HG03575 (cell line): ENCODE results near the gene DNASE1L1.
"Not testable (repeated sequence)": the region's sequence is repeated elsewhere in the genome, so short reads cannot be mapped to it uniquely, and the experiment has no call there.

ENCODE experiments used
- ATAC-seq: cut with Tn5 transposase; IDR thresholded peaks from one replicate; pipeline ENCODE4 v1.9.1; 2021; ENCODE audit not compliant: unreplicated experiment, insufficient number of reproducible peaks, low FRiP score; ENCODE audit errors: extremely low read depth

DNASE1L1 gene

DNA sequence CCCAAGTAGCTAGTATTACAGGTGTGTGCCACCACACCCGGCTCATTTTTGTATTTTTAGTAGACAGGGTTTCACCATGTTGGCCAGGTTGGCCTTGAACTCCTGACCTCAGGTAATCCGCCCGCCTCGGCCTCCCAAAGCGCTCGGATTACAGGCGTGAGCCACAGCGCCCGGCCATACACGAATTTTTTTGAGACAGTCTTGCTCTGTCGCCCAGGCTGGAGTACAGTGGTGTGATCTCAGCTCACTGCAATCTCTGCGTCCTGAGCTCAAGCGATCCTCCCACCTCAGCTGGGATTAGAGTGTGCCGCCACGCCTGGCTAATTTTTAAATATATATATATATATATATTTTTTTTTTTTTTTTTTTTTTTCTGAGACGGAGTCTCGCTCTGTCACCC, 12.7 kb downstream of the DNASE1L1 start:
- ATAC-seq: not testable (repeated sequence)

DNA sequence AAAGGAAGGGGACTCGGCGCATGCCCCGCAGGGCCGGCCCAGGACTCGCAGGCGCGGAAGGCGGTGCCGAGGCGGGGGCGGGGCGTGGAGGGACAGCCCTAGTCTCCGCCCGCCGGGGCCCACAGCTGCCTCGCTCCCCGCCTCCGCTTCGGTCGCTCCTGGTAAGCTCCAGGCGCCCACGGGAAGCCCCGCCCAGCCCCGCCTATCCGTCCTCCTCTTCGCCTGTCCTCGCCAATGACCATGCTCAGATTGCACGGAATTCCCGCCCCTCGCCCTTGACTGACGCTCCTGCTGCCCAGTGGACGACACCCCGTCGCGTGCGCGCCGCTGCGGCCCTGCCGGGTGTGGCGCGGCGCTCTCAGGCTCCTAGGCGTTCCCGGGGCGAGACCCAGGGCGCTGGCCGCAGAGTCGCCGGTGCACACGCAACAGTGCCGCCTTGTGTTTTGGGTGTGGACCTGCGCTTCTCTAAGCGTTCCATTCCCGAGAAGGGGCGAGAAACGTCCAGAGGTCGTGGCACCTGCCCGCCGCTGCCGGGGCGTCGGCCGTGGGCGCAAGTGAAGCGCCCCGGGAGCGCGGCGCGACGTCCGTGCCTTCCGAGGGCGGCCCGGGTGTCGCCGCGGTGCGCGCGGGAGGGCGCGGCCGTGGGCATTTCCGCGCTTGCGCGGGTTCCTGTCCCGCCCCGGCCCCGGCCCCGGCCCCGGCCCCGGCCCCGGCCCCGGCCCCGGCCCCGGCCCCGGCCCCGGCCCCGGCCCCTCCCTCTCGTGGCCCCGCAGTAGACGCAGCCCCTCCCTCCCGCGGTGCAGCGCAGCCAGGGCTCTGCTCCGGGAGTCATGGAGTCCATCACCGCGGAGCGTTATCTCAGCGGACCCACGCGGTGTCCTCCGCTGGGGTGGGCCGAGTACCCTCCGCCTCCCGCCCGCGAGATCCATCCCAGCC, 19.0 kb downstream of the DNASE1L1 start:
- not testable (repeated sequence) for ATAC-seq

DNA sequence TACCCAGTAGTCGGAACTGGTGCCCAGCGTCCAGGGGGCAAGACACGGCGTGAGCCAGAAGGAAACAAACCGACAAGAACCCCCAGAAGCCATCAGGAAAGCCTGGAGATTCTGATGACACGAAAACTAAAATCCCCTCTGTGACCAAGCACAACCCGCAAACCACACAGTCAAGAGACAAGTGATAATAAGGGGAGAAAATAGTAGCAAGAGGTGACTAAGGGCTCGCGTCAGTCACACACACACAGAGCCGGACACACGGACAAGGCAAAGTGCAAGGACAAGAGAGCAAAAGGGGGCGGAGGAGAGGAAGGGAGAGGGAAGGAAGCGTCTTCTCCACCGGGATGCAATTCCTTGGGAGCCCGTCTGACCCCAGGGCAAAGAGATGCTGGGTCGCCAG, 20.4 kb downstream of the DNASE1L1 start:
- not testable (repeated sequence) for ATAC-seq

DNA sequence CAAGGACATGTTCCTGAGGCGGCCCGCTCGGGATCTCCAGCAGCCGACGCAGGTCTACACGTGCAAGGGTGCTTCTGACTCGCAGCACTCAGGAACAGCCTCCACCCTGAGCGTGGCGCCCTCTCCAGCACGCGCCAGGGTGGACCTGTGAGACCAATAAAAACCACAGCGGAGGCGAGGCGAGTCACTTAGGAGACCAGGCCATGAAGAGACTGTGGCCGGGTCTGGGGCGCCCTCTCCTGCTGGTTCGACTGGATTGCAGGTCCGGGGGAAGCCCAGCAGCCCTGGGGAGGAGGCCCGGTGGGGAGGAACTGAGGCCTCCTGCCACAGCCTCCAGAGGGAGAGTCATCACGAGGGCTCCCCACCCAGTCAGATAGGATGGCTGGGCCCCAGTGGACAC, 21.0 kb downstream of the DNASE1L1 start:
- not testable (repeated sequence) for ATAC-seq

DNA sequence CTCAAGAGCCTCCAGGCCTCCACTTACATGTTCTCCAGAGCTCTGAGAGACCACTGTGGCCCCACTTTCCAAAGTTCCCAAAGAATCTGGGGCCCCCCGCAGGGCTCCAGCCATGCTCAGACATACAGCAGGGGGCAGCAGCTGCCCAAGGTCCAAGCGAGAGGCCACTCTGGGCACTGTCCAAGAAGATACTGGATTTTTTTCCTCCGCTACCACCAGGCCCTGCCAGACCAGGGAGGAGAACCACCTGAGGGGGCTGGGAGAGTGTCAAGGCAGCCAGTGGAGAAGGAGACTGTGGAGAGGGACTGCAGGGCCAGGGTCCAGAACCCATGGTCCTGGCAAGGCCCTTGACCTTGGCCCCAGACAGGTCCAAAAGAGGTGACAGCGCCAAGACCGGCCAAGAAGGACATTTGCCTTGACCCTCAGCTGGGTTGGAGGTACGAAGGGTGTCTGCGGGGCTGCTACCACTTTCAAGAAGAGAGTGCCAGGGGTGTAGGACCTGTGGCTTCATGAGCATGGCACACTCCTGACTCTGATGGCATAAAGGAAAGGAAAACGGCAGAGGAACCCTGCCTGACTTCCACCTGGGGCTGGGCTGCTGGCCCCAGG, 24.7 kb downstream of the DNASE1L1 start:
- no peak for ATAC-seq

DNA sequence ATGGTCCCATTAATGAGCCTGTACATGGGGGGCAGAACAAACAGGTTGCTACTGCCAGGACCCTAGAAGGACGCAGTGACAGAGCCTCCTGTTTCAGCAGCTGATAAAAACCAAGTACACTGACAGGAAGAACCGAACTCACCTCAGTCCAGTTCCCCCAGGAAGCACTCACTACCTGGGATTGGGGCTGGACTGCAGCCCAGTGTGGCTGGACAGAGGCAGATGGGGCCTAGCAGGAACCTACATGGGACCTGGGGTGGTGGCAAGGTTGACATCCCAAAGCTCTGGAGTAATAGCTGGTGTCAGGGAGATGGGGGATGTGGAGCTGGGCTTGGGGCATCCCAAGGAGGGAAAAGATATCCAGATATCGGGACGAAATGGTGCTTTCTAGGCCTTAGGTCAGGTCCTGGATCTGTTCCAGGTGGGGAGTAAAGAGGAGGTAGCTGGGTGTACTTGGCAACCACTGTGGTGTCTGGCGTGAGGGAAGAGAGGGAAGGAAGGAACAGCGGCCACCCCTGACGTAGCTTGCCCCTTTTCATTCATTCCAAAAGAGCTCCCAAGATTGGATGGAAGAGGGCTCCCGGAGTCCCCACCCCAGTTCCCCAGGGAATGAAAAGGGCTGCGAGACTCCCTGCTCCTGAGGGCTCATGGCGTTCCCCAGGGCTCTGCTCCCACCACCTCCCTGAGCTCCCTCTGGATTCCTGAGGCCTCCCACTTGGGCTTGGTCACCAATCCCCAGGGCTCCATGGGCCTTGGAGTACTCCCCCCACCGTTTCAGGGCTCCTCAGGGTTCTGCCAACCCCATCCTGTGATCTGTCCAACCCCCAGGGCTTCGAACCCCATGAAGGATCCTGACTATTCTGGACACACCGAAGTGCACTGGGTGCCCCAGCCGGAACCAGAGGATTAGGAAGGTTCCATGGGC, 25.4 kb downstream of the DNASE1L1 start:
- ATAC-seq: no peak

DNA sequence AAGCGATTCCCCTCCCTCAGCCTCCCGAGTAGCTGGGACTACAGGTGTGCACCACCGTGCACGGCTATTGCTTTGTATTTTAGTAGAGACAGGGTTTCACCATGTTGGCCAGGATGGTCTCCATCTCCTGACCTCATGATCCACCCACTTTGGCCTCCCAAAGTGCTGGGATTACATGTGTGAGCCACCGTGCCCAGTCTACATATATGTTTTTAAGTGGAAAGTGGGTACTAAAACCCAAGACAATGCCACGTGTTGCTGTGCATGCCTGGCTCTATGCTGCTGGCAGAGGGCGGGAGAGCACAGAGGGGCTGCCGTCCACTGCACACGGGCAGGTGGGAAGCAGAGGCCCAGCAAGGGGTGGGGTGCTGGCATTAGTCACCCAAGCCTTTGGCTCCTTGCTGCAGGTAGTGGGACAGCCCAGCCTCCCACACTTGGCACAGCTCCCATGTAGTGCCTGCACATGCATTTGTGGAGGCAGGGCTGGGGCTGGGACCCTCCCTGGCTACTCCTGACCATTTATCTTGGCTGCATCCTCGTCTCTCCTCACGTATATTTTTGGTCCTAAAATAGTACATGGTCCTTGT, 26.5 kb downstream of the DNASE1L1 start:
- no peak for ATAC-seq

DNA sequence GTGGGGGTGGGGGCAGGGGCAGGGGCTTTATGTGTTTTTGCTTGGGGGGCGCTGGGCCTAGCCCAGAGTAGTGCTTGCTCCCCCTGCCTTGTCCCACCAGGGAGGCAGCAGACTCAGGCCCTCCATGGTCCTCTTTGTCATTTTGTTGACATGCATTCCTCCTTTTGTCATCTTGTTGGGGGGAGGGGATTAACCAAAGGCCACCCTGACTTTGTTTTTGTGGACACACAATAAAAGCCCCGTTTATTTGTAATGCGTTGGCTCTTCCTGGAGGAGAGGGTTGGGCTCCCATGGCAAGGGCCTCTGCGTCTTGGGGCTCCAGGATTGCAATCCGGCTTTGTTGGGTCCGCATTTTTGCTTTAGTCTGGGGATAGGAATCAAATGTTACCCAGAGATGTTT, 27.8 kb downstream of the DNASE1L1 start:
- no peak for ATAC-seq

DNA sequence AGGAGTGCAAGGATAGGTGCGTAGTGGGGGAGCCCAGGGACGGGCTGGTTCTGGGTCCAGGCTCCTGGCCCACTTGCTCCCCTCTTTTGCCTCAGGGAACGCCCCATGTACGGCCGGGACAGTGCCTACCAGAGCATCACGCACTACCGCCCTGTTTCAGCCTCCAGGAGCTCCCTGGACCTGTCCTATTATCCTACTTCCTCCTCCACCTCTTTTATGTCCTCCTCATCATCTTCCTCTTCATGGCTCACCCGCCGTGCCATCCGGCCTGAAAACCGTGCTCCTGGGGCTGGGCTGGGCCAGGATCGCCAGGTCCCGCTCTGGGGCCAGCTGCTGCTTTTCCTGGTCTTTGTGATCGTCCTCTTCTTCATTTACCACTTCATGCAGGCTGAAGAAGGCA, 28.3 kb downstream of the DNASE1L1 start:
- ATAC-seq: no peak

DNA sequence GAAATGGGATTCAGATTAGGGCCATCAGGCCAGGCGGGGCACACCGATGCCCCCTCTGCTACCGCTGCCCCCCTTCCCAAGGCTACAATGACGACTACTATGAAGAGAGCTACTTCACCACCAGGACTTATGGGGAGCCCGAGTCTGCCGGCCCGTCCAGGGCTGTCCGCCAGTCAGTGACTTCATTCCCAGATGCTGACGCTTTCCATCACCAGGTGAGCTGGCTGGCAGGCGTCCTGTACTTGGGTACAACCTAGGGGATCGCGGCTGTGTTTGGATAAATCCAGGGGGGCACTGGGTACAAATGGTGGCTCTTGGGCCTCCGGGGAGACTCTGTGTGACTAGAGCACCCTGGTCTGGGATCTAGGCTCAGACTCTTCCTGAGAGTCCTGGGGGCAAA, 28.9 kb downstream of the DNASE1L1 start:
- ATAC-seq: no peak

DNA sequence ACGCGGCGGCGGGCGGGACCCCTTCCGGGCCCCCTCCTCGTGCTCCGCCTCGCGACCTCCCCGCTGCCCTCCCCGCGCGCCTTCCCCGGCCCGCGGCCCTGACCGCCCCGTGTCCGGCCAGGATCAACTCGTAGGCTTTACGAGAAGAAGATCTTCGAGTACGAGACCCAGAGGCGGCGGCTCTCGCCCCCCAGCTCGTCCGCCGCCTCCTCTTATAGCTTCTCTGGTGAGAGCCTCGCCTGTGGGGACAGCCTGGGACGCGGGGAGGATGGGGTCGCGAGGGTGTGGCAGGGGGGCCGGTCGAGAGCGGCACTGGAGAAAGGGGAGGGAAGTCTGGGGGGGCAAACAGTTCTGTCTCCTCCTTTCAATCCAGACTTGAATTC, 29.5 kb downstream of the DNASE1L1 start:
- no peak for ATAC-seq

DNA sequence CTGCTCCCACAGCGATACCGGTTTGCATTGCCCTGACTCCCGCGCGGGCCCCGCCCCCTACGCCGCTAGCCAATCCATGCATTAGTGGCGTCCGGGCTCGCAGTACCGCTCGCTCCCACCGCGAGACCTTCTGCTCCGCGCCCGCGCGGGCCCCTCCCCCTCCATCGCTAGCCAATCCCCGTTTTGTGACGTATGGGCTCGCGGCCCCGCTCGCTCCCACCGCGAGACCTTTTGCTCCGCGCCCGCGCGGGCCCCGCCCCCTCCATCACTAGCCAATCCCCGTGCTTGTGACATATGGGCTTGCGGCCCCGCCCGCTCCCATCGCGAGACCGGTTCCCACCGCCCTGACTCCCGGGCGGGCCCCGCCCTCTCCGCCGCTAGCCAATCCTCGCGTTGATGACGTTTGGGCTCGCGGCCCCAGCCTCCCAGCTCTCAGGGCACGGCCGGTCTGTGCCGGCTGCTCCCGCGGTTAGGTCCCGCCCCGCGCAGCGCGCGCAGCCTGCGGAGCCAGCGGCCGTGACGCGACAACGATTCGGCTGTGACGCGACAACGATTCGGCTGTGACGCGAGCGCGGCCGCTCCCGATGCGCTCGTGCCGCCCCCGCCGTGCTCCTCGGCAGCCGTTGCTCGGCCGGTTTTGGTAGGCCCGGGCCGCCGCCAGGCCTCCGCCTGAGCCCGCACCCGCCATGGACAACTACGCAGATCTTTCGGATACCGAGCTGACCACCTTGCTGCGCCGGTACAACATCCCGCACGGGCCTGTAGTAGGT, 30.1 kb downstream of the DNASE1L1 start, which contains the start of gene EMD:
TSS of gene EMD (plus strand) at position 497 of the 770 bp plus-strand sequence. CDS start at position 687, 190 bp downstream.
- peak; percentile 64 for ATAC-seq

DNA sequence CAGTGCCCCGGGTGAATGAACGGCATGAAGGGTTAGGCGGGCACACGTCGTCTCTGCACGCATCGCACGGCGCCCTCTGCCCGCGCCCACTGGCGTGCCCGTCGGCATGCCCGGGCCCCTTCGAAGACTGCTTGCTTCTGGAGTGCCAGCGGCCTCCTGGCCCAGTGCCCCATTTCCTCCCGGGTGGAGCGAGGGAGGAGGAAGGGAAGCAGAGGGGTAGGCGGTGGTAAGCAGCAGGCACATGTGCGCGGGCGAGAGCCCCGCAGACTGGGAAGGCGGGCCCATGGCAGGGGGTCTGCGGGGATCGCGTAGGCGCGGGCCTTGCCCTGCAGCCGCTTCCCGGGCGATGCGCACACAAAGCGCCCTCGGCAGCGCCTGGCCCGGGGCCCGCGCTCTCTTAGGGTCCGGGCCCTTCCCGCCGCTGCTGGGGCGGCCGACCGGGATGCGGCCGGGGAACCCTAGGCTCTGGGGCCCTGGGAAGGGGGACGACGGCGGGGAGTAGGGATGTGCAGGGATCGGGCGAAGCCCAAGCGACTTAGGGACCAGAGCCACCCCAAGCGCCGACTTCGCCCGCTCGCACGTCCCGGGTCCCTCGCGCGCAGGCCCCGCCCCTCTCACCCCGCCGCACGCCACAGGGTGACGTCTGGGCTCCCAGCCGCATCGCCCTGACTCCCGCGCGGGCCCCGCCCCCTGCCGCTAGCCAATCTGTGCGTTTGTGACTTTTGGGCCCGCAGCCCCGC, 30.8 kb downstream of the DNASE1L1 start:
- ATAC-seq: no peak

DNA sequence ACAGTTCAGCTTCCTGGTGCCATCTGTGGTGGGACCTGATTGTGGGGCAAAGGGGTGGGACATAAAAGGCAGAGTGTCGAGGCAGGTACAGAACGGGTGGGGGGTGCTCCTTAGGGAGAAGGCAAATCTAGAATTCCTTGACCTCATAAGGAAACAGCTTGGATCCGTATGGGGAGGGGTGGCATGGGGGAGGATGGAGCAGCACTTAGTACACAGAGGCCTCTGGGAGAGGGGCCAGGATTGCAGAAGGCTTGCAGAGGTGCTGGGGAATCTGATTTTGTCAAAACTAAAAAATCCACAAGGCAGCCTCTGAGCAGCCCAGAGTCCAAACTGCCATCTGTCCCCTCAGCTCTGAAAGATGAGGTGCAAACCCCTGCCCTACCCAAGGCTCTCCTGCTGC, 32.3 kb downstream of the DNASE1L1 start:
- ATAC-seq: no peak

DNA sequence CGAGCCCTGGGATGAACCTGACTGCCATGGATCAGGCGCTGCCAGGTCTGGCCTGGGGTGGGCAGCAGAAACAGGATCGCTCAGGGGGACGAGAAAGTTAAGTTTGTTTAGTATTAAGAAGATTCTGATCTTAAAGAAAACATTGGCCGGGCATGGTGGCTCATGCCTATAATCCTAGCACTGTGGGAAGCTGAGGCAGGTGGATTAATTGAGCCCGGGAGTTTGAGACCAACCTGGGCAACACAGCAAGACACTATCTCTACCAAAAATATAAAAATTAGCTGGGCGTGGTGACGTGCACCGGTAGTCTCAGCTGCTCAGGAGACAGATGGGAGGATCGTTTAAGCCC, 33.9 kb downstream of the DNASE1L1 start:
- no peak for ATAC-seq

DNA sequence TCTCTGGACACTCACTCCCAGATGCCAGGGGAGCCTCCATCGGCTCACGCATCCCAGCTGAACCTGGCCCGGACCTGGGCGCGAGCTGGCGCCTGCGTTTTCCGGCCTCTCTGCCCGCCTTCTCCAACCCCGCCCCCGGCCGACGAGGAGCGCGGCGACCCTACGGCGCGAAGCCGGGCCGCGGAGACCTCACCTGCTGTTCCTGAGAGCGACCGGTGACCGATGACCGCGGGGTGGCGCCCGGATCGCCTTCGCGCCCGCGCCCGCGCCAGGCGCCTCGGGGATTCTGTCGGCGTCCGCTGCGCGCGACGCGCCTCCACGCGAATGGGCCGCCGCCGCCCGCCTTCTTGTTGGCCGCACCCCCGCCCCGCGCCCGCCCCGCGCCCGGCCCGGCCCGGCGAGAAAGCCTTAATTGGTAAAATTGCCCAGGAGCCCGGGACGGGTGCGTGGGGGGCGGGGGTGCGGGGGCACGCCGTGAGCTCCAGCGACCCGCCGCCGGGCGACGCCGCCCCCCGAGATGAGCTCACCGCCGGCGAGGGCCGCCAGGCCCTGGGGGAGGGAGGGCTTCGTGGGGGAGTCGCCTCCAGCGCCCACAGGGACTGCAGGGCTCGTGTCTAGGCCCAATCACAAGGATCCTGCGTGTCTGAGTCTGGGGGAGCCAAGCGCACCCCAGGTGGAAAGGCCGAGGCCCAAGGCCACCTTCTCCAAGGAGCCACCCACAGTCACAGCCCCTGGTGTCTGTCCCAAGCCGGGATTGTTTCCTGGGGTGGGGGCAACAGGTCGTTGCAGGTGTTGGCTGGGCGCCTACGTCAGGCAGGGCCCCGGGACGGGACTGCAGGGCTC, 34.5 kb downstream of the DNASE1L1 start, which contains the start of gene FLNA:
TSS of gene FLNA (minus strand) at position 322 of the 843 bp plus-strand sequence. CDS start 3,389 bp downstream, outside the sequence.
- ATAC-seq: no peak
